T-helper 22 cell (primary cell): Measurements from ENCODE around the gene FOXO4.

ENCODE experiments used
- DNase-seq: peaks from one replicate; pipeline ENCODE4 v3.0.0-alpha.2; 2020; ENCODE audit warnings: low read depth

The FOXO4 gene

GRCh38 chrX:71143508-71143907, 47.9 kb downstream of the FOXO4 start:
- no peak for DNase-seq

DNA sequence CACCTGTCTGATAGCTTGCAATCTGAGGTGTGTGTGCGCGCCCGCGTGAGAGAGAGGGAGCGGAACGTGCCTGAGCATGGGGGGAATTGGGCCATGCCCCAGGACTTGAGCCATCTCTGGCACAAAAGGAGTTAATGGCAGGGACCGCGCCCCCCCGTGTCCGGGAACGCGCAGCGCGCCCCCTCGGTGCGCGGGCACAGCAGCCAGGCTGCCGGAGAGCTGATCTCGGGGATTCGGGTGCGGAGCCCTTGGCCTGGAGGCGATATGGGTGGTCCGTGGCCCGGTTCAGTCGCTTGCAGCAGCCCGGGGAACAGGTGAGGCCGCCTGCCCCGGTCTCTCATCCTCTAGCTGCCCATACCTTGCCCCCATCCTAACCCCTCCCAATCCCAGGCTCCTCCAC, 49.0 kb downstream of the FOXO4 start, which contains the start of gene NLGN3:
Gene NLGN3, plus strand, starts transcription at position 191 of the 400 bp plus-strand sequence. CDS start 2,909 bp downstream, outside the sequence.
- no peak for DNase-seq

DNA sequence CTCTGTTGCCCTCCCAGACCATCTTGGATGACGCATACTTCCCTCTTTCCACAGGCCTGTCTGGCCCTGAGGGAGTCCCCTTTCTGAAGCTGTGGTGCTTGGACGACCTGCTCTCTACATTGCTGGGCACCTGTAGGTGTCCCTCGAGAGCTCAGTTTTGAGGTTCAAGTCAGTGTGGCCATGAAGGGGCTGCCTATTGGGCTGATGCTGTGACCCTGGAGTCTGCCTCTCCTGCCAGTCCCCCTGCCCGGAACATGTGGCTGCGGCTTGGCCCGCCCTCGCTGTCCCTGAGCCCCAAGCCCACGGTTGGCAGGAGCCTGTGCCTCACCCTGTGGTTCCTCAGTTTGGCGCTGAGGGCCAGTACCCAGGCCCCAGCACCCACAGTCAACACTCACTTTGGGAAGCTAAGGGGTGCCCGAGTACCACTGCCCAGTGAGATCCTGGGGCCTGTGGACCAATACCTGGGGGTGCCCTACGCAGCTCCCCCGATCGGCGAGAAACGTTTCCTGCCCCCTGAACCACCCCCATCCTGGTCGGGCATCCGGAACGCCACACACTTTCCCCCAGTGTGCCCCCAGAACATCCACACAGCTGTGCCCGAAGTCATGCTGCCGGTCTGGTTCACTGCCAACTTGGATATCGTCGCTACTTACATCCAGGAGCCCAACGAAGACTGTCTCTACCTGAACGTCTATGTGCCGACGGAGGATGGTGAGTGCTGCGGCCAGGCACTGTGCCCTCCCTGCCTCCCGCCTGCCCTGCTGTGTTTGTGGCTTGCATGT, 52.0 kb downstream of the FOXO4 start:
- DNase-seq: no peak

GRCh38 chrX:71148278-71148663, 52.6 kb downstream of the FOXO4 start:
- DNase-seq: no peak

DNA sequence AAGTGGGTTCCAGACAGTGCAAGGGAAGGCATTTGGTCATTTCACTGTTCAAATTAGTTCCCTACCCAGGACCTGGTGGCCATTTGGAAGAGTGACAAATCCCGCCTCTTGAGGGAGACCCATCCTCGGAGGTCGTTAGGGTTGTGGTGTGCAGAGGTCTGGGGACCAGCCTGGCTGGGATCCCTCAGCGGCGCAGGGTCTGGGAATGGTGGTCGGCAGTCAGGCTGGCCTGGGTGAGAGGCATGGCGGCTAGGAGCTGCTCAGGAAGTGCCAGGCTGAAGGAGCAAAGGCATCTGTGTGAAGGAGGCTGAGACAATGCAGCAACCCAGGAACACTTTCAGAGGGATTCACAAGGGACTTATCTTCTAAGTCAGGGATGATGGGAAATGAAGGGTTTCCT, 55.7 kb downstream of the FOXO4 start:
- DNase-seq: no peak
